ENCODE data around the gene MAP7D2. TPM values are rescaled to one million over a fixed set of nuclear protein-coding genes. Genes with fewer than 3 reads are reported as not detected.

Gene MAP7D2
- total and polyA plus RNA-seq, 2 experiments from 2014 or later, result 0.90 to 1.6 TPM

DNA sequence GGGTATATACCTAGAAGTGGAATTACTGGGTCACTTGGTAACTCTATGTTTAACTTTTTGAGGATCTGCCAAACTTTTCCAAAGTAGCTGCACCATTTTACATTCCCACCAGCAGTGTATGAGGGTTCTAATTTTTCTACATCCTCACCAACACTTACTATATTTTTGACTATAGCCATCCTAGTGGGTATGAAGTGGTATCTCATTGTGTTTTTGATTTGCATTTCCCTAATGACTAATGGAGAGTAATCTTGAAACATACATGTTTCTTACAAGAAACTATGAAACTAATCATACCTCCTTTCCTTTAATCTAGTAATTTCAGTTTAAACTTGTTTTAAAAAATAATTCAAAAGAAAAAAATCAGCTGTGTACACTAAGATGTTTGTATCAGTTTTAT lies 143.7 kb downstream of the MAP7D2 start (continued):
- TF ChIP-seq, protein P1, sequence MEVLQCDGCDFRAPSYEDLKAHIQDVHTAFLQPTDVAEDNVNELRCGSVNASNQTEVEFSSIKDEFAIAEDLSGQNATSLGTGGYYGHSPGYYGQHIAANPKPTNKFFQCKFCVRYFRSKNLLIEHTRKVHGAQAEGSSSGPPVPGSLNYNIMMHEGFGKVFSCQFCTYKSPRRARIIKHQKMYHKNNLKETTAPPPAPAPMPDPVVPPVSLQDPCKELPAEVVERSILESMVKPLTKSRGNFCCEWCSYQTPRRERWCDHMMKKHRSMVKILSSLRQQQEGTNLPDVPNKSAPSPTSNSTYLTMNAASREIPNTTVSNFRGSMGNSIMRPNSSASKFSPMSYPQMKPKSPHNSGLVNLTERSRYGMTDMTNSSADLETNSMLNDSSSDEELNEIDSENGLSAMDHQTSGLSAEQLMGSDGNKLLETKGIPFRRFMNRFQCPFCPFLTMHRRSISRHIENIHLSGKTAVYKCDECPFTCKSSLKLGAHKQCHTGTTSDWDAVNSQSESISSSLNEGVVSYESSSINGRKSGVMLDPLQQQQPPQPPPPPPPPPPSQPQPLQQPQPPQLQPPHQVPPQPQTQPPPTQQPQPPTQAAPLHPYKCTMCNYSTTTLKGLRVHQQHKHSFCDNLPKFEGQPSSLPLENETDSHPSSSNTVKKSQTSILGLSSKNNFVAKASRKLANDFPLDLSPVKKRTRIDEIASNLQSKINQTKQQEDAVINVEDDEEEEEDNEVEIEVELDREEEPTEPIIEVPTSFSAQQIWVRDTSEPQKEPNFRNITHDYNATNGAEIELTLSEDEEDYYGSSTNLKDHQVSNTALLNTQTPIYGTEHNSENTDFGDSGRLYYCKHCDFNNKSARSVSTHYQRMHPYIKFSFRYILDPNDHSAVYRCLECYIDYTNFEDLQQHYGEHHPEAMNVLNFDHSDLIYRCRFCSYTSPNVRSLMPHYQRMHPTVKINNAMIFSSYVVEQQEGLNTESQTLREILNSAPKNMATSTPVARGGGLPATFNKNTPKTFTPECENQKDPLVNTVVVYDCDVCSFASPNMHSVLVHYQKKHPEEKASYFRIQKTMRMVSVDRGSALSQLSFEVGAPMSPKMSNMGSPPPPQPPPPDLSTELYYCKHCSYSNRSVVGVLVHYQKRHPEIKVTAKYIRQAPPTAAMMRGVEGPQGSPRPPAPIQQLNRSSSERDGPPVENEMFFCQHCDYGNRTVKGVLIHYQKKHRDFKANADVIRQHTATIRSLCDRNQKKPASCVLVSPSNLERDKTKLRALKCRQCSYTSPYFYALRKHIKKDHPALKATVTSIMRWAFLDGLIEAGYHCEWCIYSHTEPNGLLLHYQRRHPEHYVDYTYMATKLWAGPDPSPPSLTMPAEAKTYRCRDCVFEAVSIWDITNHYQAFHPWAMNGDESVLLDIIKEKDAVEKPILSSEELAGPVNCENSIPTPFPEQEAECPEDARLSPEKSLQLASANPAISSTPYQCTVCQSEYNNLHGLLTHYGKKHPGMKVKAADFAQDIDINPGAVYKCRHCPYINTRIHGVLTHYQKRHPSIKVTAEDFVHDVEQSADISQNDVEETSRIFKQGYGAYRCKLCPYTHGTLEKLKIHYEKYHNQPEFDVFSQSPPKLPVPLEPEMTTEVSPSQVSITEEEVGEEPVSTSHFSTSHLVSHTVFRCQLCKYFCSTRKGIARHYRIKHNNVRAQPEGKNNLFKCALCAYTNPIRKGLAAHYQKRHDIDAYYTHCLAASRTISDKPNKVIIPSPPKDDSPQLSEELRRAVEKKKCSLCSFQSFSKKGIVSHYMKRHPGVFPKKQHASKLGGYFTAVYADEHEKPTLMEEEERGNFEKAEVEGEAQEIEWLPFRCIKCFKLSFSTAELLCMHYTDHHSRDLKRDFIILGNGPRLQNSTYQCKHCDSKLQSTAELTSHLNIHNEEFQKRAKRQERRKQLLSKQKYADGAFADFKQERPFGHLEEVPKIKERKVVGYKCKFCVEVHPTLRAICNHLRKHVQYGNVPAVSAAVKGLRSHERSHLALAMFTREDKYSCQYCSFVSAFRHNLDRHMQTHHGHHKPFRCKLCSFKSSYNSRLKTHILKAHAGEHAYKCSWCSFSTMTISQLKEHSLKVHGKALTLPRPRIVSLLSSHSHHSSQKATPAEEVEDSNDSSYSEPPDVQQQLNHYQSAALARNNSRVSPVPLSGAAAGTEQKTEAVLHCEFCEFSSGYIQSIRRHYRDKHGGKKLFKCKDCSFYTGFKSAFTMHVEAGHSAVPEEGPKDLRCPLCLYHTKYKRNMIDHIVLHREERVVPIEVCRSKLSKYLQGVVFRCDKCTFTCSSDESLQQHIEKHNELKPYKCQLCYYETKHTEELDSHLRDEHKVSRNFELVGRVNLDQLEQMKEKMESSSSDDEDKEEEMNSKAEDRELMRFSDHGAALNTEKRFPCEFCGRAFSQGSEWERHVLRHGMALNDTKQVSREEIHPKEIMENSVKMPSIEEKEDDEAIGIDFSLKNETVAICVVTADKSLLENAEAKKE (CRISPR knock-in tag; IDR thresholded peaks at IDR 0.05), result no peak
- TF ChIP-seq EZH2 (IDR thresholded peaks at IDR 0.05; ENCODE audit: low read depth, unreplicated experiment), result no peak
- no peak for TF ChIP-seq POLR2AphosphoS5 (IDR thresholded peaks at IDR 0.05; ENCODE audit: low read depth)
- no peak for TF ChIP-seq ZNF331 (CRISPR knock-in tag; IDR thresholded peaks at IDR 0.05; ENCODE audit: low read depth)
- no peak for TF ChIP-seq NANOG (IDR thresholded peaks at IDR 0.05; ENCODE audit: borderline replicate concordance)
- no peak for TF ChIP-seq STAT1 (IDR thresholded peaks at IDR 0.05; ENCODE audit: unreplicated experiment)
- TF ChIP-seq, protein P2, sequence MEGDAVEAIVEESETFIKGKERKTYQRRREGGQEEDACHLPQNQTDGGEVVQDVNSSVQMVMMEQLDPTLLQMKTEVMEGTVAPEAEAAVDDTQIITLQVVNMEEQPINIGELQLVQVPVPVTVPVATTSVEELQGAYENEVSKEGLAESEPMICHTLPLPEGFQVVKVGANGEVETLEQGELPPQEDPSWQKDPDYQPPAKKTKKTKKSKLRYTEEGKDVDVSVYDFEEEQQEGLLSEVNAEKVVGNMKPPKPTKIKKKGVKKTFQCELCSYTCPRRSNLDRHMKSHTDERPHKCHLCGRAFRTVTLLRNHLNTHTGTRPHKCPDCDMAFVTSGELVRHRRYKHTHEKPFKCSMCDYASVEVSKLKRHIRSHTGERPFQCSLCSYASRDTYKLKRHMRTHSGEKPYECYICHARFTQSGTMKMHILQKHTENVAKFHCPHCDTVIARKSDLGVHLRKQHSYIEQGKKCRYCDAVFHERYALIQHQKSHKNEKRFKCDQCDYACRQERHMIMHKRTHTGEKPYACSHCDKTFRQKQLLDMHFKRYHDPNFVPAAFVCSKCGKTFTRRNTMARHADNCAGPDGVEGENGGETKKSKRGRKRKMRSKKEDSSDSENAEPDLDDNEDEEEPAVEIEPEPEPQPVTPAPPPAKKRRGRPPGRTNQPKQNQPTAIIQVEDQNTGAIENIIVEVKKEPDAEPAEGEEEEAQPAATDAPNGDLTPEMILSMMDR (conservative IDR thresholded peaks at IDR 0.05; ENCODE audit: low read depth in 2 of 2), result no peak
- TF ChIP-seq, protein P3, sequence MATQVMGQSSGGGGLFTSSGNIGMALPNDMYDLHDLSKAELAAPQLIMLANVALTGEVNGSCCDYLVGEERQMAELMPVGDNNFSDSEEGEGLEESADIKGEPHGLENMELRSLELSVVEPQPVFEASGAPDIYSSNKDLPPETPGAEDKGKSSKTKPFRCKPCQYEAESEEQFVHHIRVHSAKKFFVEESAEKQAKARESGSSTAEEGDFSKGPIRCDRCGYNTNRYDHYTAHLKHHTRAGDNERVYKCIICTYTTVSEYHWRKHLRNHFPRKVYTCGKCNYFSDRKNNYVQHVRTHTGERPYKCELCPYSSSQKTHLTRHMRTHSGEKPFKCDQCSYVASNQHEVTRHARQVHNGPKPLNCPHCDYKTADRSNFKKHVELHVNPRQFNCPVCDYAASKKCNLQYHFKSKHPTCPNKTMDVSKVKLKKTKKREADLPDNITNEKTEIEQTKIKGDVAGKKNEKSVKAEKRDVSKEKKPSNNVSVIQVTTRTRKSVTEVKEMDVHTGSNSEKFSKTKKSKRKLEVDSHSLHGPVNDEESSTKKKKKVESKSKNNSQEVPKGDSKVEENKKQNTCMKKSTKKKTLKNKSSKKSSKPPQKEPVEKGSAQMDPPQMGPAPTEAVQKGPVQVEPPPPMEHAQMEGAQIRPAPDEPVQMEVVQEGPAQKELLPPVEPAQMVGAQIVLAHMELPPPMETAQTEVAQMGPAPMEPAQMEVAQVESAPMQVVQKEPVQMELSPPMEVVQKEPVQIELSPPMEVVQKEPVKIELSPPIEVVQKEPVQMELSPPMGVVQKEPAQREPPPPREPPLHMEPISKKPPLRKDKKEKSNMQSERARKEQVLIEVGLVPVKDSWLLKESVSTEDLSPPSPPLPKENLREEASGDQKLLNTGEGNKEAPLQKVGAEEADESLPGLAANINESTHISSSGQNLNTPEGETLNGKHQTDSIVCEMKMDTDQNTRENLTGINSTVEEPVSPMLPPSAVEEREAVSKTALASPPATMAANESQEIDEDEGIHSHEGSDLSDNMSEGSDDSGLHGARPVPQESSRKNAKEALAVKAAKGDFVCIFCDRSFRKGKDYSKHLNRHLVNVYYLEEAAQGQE (IDR thresholded peaks at IDR 0.05; ENCODE audit: unreplicated experiment), result no peak
- TF ChIP-seq CREB1 (CRISPR knock-in tag; IDR thresholded peaks at IDR 0.05; ENCODE audit: low read depth), result no peak
- no peak for TF ChIP-seq ZNF114 (CRISPR knock-in tag; IDR thresholded peaks at IDR 0.05)
- TF ChIP-seq JUNB (IDR thresholded peaks at IDR 0.05; ENCODE audit: unreplicated experiment), result no peak
